ENCODE measurements around the gene VANGL2.

VANGL2 gene

GRCh38 chr1:160366731-160367515, 33.4 kb upstream of the VANGL2 start, which contains the start of gene NHLH1:
TSS of gene NHLH1 (plus strand) at chr1:160367071. CDS start at chr1:160370732, 3,661 bp downstream.
- ATAC-seq = peak; percentile 10; the same call in 2 of the 3 replicates
- no peak for TF ChIP-seq TSHZ2 (CRISPR knock-in tag; IDR thresholded peaks at IDR 0.05)
- TF ChIP-seq PPARA (CRISPR knock-in tag; IDR thresholded peaks at IDR 0.05; ENCODE audit: borderline replicate concordance) = no peak
- TF ChIP-seq, protein P1, sequence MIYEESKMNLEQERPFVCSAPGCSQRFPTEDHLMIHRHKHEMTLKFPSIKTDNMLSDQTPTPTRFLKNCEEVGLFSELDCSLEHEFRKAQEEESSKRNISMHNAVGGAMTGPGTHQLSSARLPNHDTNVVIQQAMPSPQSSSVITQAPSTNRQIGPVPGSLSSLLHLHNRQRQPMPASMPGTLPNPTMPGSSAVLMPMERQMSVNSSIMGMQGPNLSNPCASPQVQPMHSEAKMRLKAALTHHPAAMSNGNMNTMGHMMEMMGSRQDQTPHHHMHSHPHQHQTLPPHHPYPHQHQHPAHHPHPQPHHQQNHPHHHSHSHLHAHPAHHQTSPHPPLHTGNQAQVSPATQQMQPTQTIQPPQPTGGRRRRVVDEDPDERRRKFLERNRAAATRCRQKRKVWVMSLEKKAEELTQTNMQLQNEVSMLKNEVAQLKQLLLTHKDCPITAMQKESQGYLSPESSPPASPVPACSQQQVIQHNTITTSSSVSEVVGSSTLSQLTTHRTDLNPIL (CRISPR knock-in tag; IDR thresholded peaks at IDR 0.05; ENCODE audit: low read depth) = no peak
- TF ChIP-seq ZFP30 (CRISPR knock-in tag; IDR thresholded peaks at IDR 0.05) = no peak
- TF ChIP-seq BACH2 (CRISPR knock-in tag; IDR thresholded peaks at IDR 0.05; ENCODE audit: borderline replicate concordance) = no peak
- no peak for TF ChIP-seq ZNF70 (CRISPR knock-in tag; IDR thresholded peaks at IDR 0.05)

DNA sequence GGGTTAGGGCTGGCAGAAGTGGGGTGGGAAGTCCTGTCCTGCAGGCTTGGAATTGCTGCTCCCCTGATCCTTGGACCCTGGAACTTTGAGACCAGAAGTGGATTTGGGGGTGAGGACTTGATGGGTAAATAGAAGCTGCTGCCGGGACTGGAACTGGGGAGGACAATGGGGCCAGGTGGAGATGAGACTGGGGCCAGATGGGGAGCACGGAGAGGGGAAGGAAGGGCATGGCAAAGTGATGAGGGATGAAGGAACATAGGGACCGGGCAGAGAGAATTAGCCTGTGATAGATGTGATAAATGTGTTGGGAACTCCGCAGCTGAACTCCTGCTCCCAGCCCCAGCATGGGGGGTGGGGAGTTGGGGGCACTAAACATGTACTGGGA, 32.9 kb upstream of the VANGL2 start:
- ATAC-seq = no peak
- no peak for TF ChIP-seq PPARA (CRISPR knock-in tag; IDR thresholded peaks at IDR 0.05; ENCODE audit: borderline replicate concordance)
- no peak for TF ChIP-seq ISL1 (CRISPR knock-in tag; IDR thresholded peaks at IDR 0.05)
- TF ChIP-seq CSDC2 (CRISPR knock-in tag; IDR thresholded peaks at IDR 0.05) = no peak
- TF ChIP-seq SNAI2 (CRISPR knock-in tag; IDR thresholded peaks at IDR 0.05) = no peak
- no peak for TF ChIP-seq ZC3H10 (CRISPR knock-in tag; IDR thresholded peaks at IDR 0.05)
- TF ChIP-seq ZFP3 (CRISPR knock-in tag; IDR thresholded peaks at IDR 0.05) = no peak

DNA sequence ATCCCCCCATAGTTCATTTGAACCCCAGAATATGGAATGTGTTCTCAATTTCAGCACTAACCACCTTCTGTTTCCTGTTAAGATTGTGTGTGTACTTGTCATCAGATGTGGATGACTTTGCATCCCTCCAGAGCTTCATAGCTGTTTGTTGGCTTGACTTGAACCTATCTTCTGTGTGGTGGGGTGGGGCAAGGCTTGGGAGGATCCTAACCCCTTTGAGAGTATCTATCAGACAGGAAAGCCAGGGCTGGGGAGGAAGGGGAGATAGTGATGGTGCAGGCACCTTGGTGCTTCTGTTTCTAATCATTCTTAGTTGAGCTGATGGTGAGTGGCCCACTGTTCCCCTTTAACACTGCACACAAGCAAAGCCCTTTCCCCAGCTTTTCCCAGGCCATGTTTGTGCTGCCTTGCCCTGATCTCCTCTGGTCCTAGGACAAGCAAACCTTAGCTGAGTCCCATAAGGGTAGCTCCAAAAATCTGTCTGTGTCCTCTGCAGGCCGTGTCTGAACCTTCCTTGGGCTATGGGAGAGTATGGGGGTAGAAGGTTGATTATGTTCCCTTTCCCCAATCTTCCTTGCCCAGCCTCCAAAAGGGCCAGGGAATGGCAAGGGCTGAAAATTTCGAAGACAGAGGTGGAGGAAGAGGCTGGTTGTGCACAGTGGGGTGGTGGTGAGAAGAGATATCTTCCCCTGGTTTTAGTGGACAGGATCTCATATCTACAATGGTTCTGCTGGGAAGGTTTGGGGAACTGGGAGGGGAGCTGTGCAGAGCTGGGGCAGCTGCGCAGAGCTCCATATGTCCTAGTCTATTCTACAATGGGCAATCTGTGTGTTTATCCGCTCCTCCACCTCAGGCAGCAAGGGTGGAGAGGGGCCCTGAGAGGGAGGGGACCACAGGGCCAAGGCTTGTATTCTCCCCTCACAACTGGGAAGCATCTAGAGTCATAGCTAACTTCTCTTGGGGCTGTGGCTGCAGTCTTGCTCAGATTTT, 32.1 kb upstream of the VANGL2 start:
- TF ChIP-seq PPARA (CRISPR knock-in tag; IDR thresholded peaks at IDR 0.05; ENCODE audit: borderline replicate concordance) (no peak), OSR1 (CRISPR knock-in tag; IDR thresholded peaks at IDR 0.05) (no peak), CSRNP3 (CRISPR knock-in tag; IDR thresholded peaks at IDR 0.05) (no peak), ARNTL (CRISPR knock-in tag; IDR thresholded peaks at IDR 0.05; ENCODE audit: borderline replicate concordance, low read depth) (no peak), RARB (CRISPR knock-in tag; IDR thresholded peaks at IDR 0.05) (no peak), PATZ1 (CRISPR knock-in tag; IDR thresholded peaks at IDR 0.05; ENCODE audit: borderline replicate concordance) (no peak), ZNF70 (CRISPR knock-in tag; IDR thresholded peaks at IDR 0.05) (no peak), TSHZ2 (CRISPR knock-in tag; IDR thresholded peaks at IDR 0.05) (no peak), CSDC2 (CRISPR knock-in tag; IDR thresholded peaks at IDR 0.05) (no peak), GLIS3 (CRISPR knock-in tag; IDR thresholded peaks at IDR 0.05) (no peak)
- TF ChIP-seq, protein P1 (CRISPR knock-in tag; IDR thresholded peaks at IDR 0.05; ENCODE audit: low read depth) = no peak
- no peak; the same call in 2 of the 3 replicates for ATAC-seq

Measured in SK-N-SH treated with all-trans-retinoic acid at 6 μM for 48 hours (cell line).